EH (cell line): Measurements from ENCODE around the gene PEX10.

Experiments
- DNase-seq: peaks from one replicate; pipeline ENCODE4 v3.0.0-alpha.2; 2015; ENCODE audit warnings: low read depth

PEX10 gene

GRCh38 chr1:2425892-2426291 lies 13.5 kb upstream of the PEX10 start:
- no peak for DNase-seq

- no peak for DNase-seq
Measured at GRCh38 chr1:2422523-2422922, 10.2 kb upstream of the PEX10 start.

GRCh38 chr1:2419416-2419815 lies 7.1 kb upstream of the PEX10 start:
- no peak for DNase-seq

DNA sequence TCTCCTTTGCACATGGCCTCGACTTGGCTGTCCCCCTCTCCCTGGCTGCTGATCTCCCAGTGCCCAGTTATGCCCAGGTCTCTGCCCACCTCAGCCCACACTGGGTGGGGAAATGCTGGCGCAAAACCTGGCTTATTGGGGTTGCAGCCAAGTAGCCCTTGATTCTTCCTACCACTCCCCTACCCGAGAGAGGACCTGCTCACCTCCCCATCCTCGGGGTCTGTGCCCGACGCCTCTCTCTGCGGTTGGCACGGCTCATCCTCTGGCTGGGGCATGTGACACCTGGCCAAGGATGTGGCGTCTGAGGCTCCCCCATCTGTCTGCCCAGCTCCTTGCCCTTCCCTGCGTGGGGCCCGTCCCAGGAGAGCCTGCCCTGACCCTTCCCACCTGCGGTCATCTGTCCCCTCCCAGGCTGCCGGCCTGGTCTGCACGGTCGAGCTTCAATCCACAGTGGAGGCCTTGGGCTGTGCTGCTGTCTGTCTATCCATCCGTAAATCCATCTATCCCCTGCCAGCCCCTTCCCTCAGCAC lies 6.5 kb upstream of the PEX10 start:
- no peak for DNase-seq

GRCh38 chr1:2417833-2418225 lies 5.5 kb upstream of the PEX10 start:
- no peak for DNase-seq

DNA sequence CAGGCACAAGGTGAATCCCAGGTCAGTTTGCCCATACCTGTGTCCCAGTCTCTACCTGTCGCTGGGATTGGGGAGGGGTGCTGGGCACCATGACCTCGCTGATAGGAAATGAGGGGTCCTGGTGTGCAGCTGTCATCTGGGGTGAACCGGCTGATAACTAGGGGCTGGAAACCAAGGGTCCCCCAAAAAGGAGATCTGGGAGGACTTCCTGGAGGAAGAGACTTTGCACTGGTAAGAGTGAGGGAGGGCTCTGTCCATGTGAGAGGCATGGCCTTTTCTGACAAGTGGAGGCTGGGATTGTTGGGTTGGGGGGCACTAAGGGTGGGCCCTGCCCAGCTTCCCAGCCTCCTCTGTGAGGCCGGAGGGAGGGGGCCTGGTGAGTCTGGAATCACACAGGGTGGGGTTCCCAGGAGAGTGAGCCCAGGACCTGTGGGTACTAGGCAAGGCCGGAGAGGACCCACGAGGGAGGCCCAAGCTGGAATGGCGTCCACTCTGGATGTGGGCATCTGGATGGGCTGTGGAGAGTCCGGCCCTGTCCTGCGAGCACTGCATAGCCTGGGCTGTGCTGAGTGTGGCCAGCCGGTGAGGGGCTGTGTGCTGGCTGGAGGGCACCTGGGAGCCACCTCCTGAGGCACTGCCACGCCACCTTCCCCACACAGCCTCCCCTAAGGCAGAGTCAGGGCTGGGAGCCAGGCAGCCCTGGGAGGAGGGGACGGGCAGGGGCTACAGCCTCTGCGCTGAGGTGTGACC lies 4.9 kb upstream of the PEX10 start:
- no peak for DNase-seq

DNA sequence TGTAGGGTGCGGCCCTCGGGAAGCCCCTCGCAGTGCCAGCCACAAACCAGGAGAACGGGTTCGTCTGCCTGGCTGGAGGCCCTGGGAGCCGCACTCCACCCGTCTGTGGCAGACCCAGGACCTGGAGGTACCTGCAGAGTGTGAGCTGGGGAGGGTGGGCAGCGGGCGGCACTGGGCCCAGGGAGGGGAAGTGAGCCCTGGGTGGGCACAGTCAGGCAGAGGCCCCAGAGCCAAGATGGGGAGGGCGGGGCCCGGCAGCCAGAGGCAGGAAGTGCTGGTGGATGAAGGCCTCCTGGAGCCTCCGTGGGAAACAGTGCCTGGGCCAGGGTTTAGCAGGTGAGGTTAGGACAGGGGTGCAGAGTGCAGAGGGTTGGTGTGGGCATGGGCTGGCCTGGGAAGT lies 4.0 kb upstream of the PEX10 start:
- DNase-seq: no peak

DNA sequence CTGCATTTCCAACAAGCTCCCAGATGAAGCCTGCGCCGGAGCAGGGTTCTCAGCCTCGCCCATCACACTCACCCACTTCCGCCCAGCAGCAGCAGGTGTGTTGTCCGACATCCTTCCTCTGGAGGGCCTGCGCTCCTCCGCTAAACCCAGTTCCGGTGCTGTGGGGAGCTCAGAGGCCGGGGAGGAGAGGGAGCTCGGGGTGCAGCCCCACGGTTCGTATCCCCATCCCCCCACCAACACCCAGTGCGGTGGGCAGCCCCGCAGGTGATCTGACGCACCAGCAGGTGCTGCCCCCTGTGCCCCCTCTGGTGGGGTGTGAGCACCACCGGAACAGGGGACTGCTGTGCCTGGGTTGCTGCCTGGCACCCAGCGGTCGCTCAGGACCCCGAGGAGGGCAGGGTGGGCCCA lies 3.4 kb upstream of the PEX10 start:
- DNase-seq: no peak

GRCh38 chr1:2415337-2415736 lies 3.0 kb upstream of the PEX10 start:
- DNase-seq: no peak

GRCh38 chr1:2414297-2414958 lies 2.1 kb upstream of the PEX10 start:
- peak; percentile 72 for DNase-seq

DNA sequence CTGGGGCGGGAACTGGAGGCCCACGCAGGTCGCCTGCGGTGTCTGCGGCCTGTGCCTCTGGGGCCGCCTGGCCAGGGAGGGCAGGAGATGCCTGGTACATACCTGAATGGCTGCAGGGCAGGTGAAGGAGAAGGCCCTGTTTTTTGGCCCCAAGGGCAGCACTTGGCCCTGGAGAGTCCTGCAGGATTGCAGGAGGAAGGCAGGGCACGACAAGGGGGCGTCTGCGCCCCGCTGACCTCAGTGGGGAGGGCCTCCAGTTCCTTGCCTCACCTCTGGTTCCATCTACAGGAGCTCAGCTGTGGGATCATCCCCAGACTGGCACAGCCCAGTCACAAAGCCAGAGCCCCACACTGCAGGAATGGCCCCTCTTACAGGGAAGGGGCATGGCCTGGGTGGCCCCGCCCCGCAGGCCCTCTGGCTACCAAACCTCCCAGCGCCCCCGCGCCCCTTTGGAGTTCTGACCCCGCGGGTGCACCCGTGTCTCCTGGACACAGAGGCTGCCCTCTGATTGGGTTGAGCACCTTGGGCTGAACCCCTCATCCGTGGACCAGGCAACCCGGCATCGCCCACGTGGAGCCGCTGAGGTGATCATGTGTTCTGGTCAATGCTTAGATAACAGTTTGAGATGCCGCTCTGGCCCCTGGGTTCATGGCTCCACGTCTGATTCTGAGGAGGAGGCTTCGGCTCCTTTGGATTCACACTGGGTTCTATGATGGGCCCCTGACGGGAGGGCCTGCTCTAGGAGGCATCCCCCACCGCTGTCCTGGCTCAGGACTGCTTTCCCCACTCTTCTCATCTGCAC lies 1.3 kb upstream of the PEX10 start:
- no peak for DNase-seq

GRCh38 chr1:2412773-2413494 lies 570 bp upstream of the PEX10 start:
- no peak for DNase-seq

GRCh38 chr1:2411801-2412394 lies 466 bp downstream of the PEX10 start:
- DNase-seq: no peak

DNA sequence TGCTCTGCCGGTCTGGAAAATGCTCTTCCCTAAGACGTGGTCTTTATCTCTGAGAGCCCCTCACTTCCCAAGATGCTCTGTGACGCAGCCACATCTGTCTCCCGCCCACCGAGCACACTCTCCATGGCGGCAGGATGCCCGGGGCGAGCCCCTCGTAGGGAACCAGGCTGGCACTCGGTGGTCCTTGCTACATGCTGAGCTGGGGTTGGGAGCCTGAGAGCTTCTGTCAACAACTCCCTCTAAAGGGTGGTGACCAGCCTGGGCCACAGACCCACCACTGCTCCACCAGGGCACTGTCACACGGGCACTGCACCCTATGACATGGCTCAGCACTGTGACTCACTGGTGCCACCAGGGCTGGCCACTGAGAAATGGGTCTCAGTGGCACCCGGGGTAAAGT lies 2.6 kb downstream of the PEX10 start:
- no peak for DNase-seq

GRCh38 chr1:2408859-2409276 lies 3.5 kb downstream of the PEX10 start:
- no peak for DNase-seq

GRCh38 chr1:2408456-2408855 lies 3.9 kb downstream of the PEX10 start:
- DNase-seq: no peak

DNA sequence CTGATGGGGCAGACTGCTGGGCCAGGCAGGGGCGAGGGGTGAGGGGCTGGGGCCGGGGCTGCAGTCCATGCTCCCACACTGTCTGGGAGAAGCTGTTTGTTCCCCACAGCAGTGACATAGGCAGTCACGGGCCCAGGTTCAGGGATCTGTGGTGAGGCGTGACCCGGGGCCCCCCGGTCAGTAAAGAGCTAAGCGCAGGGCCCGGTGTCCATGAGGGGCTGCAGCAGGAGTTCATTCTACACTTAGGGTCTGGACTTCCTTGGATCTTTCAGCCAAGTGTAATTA lies 4.4 kb downstream of the PEX10 start:
- DNase-seq: no peak

- DNase-seq: no peak
Measured at GRCh38 chr1:2407166-2407990, 5.0 kb downstream of the PEX10 start.

- DNase-seq: no peak
Measured at GRCh38 chr1:2406451-2407041, 5.8 kb downstream of the PEX10 start.

DNA sequence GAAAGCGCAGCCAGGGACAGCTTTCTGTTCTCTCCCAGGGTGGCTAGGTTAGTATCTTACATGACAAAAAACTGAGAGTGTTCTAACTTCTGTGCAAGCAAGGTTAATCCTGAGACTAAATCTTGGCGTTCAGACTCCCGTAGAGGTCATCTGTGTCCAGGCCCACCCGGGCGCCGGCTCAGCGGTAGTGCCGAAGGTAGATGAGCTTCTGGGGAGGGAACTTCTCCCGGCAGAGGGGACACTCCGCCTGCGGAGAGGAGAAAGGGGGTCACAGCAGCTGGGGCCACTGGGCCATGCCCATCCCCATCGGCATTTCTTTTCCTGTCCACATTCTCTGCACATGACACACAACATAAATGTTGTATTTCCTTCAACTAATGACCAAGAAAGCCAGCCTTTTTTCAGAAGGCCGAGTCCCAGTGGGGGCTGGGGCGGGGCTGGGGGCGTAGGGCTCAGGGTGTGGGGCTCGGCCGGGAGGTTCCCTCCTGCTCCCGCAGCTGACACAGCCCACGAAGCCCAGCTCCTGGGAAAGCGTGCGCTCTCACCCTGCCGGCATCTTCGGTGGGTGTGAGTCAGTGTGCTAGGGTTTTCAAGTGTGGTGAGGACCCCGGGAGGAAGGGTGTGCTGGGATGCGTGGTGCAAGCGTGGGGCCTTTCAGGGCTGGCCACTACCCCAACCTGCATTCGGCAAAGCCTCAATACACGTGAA lies 6.6 kb downstream of the PEX10 start:
- peak; percentile 55 for DNase-seq
